ENCODE measurements around the gene NCEH1. TPM values are rescaled to one million over a fixed set of nuclear protein-coding genes. Genes with fewer than 3 reads are reported as not detected.
"Not testable (repeated sequence)": the region's sequence is repeated elsewhere in the genome, so short reads cannot be mapped to it uniquely, and the experiment has no call there.

NCEH1 gene
- total RNA-seq, 1 experiment from 2014 or later = 43.5 TPM

GRCh38 chr3:172666181-172666872, 44.5 kb downstream of the NCEH1 start:
- Histone ChIP-seq H2AFZ (no peak overlapping the region), H3F3A (ENCODE audit: insufficient read depth, low read depth) (peaks cover 4% of the 10 kb centered on the region; the same call in 1 of the 2 replicates), H3K36me3 (ENCODE audit: low read depth) (no peaks in the 10 kb centered on the region), H3K4me2 (no peak overlapping the region), H3K27me3 (ENCODE audit: insufficient read depth, low read depth) (no peaks in the 10 kb centered on the region), H3K79me2 (ENCODE audit: low read depth) (peaks cover 38% of the 10 kb centered on the region), H4K20me1 (ENCODE audit: insufficient read depth) (no peaks in the 10 kb centered on the region), H3K9me3 (ENCODE audit: insufficient read depth, low read depth) (peaks cover 19% of the 10 kb centered on the region; the same call in 1 of the 2 replicates), H3K9me2 (ENCODE audit: insufficient read depth) (no peaks in the 10 kb centered on the region), H3K4me1 (replicated peaks; ENCODE audit: insufficient read depth) (no peaks in the 10 kb centered on the region), H3K27ac (no peak overlapping the region), H3K4me3 (no peak overlapping the region)
- TF ChIP-seq CTCF (conservative IDR thresholded peaks at IDR 0.05) (no peak), EZH2 (IDR thresholded peaks at IDR 0.05; ENCODE audit: low read depth) (no peak)
- POLR2A ChIA-PET (ENCODE audit: unreplicated experiment) = interaction anchor here (0.6 kb wide), 1 partner anchor 120 kb away, joined by 4 read pairs; no protein-coding TSS in a partner anchor
- CTCF ChIA-PET = interaction anchor here (0.6 to 3.5 kb wide), 3 partner anchors 47 to 334 kb away, joined by 4 to 16 read pairs (median 9); no protein-coding TSS in a partner anchor
- peak in 1 of 2 experiments; percentile 31 for DNase-seq
- intact Hi-C loops (cut with micrococcal nuclease; ENCODE audit: unreplicated experiment) = loop anchor here (1.0 to 10.0 kb wide), 9 partner anchors 44 to 1706 kb away; no protein-coding TSS in a partner anchor
- no TSS peak for BruUV-seq (replicated peaks)

- H4K20me1 ChIP-seq (ENCODE audit: insufficient read depth); H3K27ac ChIP-seq; H3K36me3 ChIP-seq (ENCODE audit: low read depth); BruUV-seq (replicated peaks); H3K4me2 ChIP-seq; H3K4me1 ChIP-seq (replicated peaks; ENCODE audit: insufficient read depth); H3K27me3 ChIP-seq (ENCODE audit: insufficient read depth, low read depth); H3K9me2 ChIP-seq (ENCODE audit: insufficient read depth); H3K4me3 ChIP-seq; H2AFZ ChIP-seq; POLR2A ChIA-PET (ENCODE audit: unreplicated experiment): not testable (repeated sequence)
- peak in 1 of 2 experiments; percentile 11 for DNase-seq
- CTCF ChIA-PET = interaction anchor here (0.6 kb wide), 1 partner anchor 1704 kb away, joined by 6 read pairs; no protein-coding TSS in a partner anchor
- peaks cover 19% of the 10 kb centered on the region; the same call in 1 of the 2 replicates for H3K9me3 ChIP-seq (ENCODE audit: insufficient read depth, low read depth)
- peaks cover 38% of the 10 kb centered on the region for H3K79me2 ChIP-seq (ENCODE audit: low read depth)
- intact Hi-C loops (cut with micrococcal nuclease; ENCODE audit: unreplicated experiment) = loop anchor here (5.0 to 10.0 kb wide), 3 partner anchors 188 to 831 kb away; no protein-coding TSS in a partner anchor
- peaks cover 12% of the 10 kb centered on the region for H3F3A ChIP-seq (ENCODE audit: insufficient read depth, low read depth)
Observed at GRCh38 chr3:172665510-172665909, 45.4 kb downstream of the NCEH1 start.

- H3K27me3 ChIP-seq (ENCODE audit: insufficient read depth, low read depth); POLR2A ChIA-PET (ENCODE audit: unreplicated experiment); H3K27ac ChIP-seq; BruUV-seq (replicated peaks); H3K4me3 ChIP-seq; H3K36me3 ChIP-seq (ENCODE audit: low read depth); H3K9me2 ChIP-seq (ENCODE audit: insufficient read depth); H2AFZ ChIP-seq; H4K20me1 ChIP-seq (ENCODE audit: insufficient read depth); DNase-seq; H3K9me3 ChIP-seq (ENCODE audit: insufficient read depth, low read depth); H3K4me2 ChIP-seq; CTCF ChIA-PET: not testable (repeated sequence)
- Histone ChIP-seq H3K4me1 (replicated peaks; ENCODE audit: insufficient read depth) (peaks cover 26% of the 10 kb centered on the region), H3K79me2 (ENCODE audit: low read depth) (peaks cover 33% of the 10 kb centered on the region), H3F3A (ENCODE audit: insufficient read depth, low read depth) (peaks cover 24% of the 10 kb centered on the region)
- intact Hi-C loops (cut with micrococcal nuclease; ENCODE audit: unreplicated experiment) = loop anchor here (10.0 kb wide), 1 partner anchor 826 kb away; no protein-coding TSS in a partner anchor
Observed at GRCh38 chr3:172660421-172660820, 50.4 kb downstream of the NCEH1 start.
